ENCODE results near the gene GNAI1. TPM values are rescaled to one million over a fixed set of nuclear protein-coding genes. Genes with fewer than 3 reads are reported as not detected.

GNAI1 gene
- total RNA-seq, 2 experiments from 2014 or later = not detected

- intact Hi-C loops (cut with micrococcal nuclease; ENCODE audit: unreplicated experiment) = no loop called here
- Histone ChIP-seq H3K36me3 (ENCODE audit: insufficient read depth, low read length) (no peaks in the 10 kb centered on the region), H3K4me3 (ENCODE audit: low read depth, low read length, poor library complexity, severe bottlenecking) (no peak overlapping the region), H3K9me3 (ENCODE audit: low read length) (no peaks in the 10 kb centered on the region), H3K27ac (ENCODE audit: low read depth, low read length, poor library complexity, severe bottlenecking) (no peak overlapping the region), H3K4me1 (ENCODE audit: insufficient read depth, low read length, poor library complexity, severe bottlenecking) (no peaks in the 10 kb centered on the region), H3K4me2 (ENCODE audit: low read length) (no peak overlapping the region), H3K79me2 (ENCODE audit: insufficient read depth, low read depth, low read length) (no peaks in the 10 kb centered on the region), H4K20me1 (ENCODE audit: insufficient read depth, low read length) (no peaks in the 10 kb centered on the region), H3K9me2 (ENCODE audit: insufficient read depth, low read length) (no peaks in the 10 kb centered on the region), H2AFZ (ENCODE audit: low read length) (no peak overlapping the region)
- no peak for DNase-seq (ENCODE audit: low spot score)
- no TSS peak for BruUV-seq (replicated peaks)
- TF ChIP-seq EZH2phosphoT487 (IDR thresholded peaks at IDR 0.05; ENCODE audit: borderline replicate concordance, low read depth, low read length) = no peak
- TF ChIP-seq, protein P1, sequence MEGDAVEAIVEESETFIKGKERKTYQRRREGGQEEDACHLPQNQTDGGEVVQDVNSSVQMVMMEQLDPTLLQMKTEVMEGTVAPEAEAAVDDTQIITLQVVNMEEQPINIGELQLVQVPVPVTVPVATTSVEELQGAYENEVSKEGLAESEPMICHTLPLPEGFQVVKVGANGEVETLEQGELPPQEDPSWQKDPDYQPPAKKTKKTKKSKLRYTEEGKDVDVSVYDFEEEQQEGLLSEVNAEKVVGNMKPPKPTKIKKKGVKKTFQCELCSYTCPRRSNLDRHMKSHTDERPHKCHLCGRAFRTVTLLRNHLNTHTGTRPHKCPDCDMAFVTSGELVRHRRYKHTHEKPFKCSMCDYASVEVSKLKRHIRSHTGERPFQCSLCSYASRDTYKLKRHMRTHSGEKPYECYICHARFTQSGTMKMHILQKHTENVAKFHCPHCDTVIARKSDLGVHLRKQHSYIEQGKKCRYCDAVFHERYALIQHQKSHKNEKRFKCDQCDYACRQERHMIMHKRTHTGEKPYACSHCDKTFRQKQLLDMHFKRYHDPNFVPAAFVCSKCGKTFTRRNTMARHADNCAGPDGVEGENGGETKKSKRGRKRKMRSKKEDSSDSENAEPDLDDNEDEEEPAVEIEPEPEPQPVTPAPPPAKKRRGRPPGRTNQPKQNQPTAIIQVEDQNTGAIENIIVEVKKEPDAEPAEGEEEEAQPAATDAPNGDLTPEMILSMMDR (conservative IDR thresholded peaks at IDR 0.05; ENCODE audit: low read length) = no peak
- ChIA-PET CTCF (ENCODE audit: unreplicated experiment) (no interaction called here), POLR2A (no interaction called here)
Measured at GRCh38 chr7:80207501-80207900, 72.9 kb downstream of the GNAI1 start.

DNA sequence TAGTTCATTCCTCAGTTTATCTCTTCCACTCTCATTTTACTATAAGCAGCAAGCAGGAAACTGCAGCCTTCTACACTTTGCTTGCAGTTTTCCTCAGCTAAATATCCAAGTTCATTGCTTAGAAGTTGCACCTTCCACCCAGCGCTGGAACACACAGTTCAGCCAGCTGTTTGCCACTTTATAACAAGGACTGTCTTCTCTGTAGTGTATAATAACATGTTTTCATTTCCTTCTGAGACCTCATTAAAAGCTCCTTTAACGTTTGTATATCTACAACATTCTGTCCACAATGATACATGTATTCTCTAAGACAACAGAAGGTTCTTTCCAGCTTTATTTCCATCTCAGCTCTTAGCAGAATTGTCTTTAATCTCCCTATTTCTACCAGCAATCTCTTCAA lies 74.1 kb downstream of the GNAI1 start:
- intact Hi-C loops (cut with micrococcal nuclease; ENCODE audit: unreplicated experiment) = no loop called here
- no TSS peak for BruUV-seq (replicated peaks)

GRCh38 chr7:80210400-80210799 lies 75.8 kb downstream of the GNAI1 start:
- H3K4me2 ChIP-seq (ENCODE audit: low read length) = no peak overlapping the region
- DNase-seq (ENCODE audit: low spot score) = no peak
- ChIA-PET POLR2A (interaction anchor here (0.7 to 1.1 kb wide), 2 partner anchors 36 to 202 kb away, joined by 3 to 7 read pairs; no protein-coding TSS in a partner anchor), CTCF (ENCODE audit: unreplicated experiment) (no interaction called here)
- no TSS peak for BruUV-seq (replicated peaks)
- no peaks in the 10 kb centered on the region for H3K9me2 ChIP-seq (ENCODE audit: insufficient read depth, low read length)
- H4K20me1 ChIP-seq (ENCODE audit: insufficient read depth, low read length) = no peaks in the 10 kb centered on the region
- H3K27ac ChIP-seq (ENCODE audit: low read depth, low read length, poor library complexity, severe bottlenecking) = no peak overlapping the region
- H3K79me2 ChIP-seq (ENCODE audit: insufficient read depth, low read depth, low read length) = no peaks in the 10 kb centered on the region
- no peaks in the 10 kb centered on the region for H3K4me1 ChIP-seq (ENCODE audit: insufficient read depth, low read length, poor library complexity, severe bottlenecking)
- intact Hi-C loops (cut with micrococcal nuclease; ENCODE audit: unreplicated experiment) = no loop called here
- H3K36me3 ChIP-seq (ENCODE audit: insufficient read depth, low read length) = no peaks in the 10 kb centered on the region
- no peaks in the 10 kb centered on the region for H3K9me3 ChIP-seq (ENCODE audit: low read length)
- H2AFZ ChIP-seq (ENCODE audit: low read length) = no peak overlapping the region
- TF ChIP-seq, protein P1 (conservative IDR thresholded peaks at IDR 0.05; ENCODE audit: low read length) = no peak
- no peak overlapping the region for H3K4me3 ChIP-seq (ENCODE audit: low read depth, low read length, poor library complexity, severe bottlenecking)

More for the DNA sequence above, 74.1 kb downstream of the GNAI1 start:
- H3K9me3 ChIP-seq (ENCODE audit: low read length) = no peaks in the 10 kb centered on the region
- H3K36me3 ChIP-seq (ENCODE audit: insufficient read depth, low read length) = no peaks in the 10 kb centered on the region
- no peak overlapping the region for H2AFZ ChIP-seq (ENCODE audit: low read length)
- TF ChIP-seq, protein P1 (conservative IDR thresholded peaks at IDR 0.05; ENCODE audit: low read length) = no peak
- TF ChIP-seq EZH2phosphoT487 (IDR thresholded peaks at IDR 0.05; ENCODE audit: borderline replicate concordance, low read depth, low read length) = no peak
- CTCF ChIA-PET (ENCODE audit: unreplicated experiment) = no interaction called here
- no peaks in the 10 kb centered on the region for H3K4me1 ChIP-seq (ENCODE audit: insufficient read depth, low read length, poor library complexity, severe bottlenecking)
- H3K9me2 ChIP-seq (ENCODE audit: insufficient read depth, low read length) = no peaks in the 10 kb centered on the region
- H3K27ac ChIP-seq (ENCODE audit: low read depth, low read length, poor library complexity, severe bottlenecking) = no peak overlapping the region
- H3K4me3 ChIP-seq (ENCODE audit: low read depth, low read length, poor library complexity, severe bottlenecking) = no peak overlapping the region
- H3K79me2 ChIP-seq (ENCODE audit: insufficient read depth, low read depth, low read length) = no peaks in the 10 kb centered on the region
- H3K4me2 ChIP-seq (ENCODE audit: low read length) = no peak overlapping the region
- POLR2A ChIA-PET = no interaction called here
- no peak for DNase-seq (ENCODE audit: low spot score)
- no peaks in the 10 kb centered on the region for H4K20me1 ChIP-seq (ENCODE audit: insufficient read depth, low read length)

Measured in OCI-LY7 (cell line).